ENCODE measurements around the gene ARF6.
A peak's percentile ranks its signal among the peaks of the same experiment; 100 is the strongest.
"Not testable (repeated sequence)": the region's sequence is repeated elsewhere in the genome, so short reads cannot be mapped to it uniquely, and the experiment has no call there.

ARF6 gene

GRCh38 chr14:49892636-49893308 is at the start of gene ARF6:
Gene ARF6, plus strand, starts transcription at chr14:49893082. Its CDS starts 655 bp downstream, at chr14:49893737.
- peak; percentile 68 to 75 for ATAC-seq

DNA sequence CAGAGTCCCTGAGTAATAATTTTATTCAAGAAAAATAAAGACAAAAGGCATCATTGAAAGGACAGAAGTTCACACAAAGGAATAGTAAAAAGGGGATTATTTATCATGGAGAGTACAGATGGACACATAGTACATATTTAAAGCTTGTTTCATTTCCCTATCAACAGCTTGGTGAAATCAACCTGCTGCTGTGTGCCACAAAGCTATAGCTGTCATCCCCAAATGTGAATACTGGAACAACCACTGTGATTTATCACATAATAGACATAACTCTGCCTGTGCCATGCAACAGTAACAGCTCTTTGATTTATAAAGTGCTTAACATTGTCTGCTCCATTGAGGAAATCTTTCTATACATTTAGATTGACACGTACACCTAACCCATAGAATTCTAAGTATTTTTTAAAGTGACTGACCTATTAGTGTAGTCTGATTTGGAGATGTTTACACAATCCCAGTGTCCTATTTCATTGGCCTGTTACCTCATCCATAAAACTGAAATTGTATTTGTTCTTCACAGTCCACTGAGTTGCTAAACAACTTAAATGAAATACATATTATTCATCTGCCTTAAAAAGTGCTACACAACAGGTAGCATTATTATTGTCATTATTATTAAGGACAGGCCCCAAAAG is 43.6 kb upstream of the ARF6 start:
- no peak for ATAC-seq

DNA sequence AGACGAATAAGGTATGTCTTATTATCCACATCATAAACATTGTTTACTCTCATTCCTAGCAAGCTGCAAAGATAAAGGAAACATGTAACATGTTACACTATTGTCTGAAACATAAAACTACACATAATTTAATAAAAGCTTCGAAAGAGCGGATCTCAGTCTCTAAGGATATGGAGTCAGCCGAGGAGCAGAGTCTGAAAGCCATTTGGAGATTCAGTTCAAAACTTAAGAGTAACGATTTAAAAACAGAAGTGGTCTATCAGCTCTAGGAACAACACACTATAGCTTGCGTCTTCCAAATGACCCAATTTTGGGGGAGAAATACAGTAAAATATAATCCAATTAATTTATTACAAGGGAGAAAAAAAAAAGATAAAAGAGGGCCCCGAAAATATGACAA is 41.1 kb upstream of the ARF6 start:
- ATAC-seq = no peak

GRCh38 chr14:49852301-49853157 is 40.4 kb upstream of the ARF6 start, which contains the start of gene NEMF:
Gene NEMF, minus strand, starts transcription at chr14:49852788. Its CDS starts 35 bp downstream, at chr14:49852753.
- ATAC-seq = peak; percentile 83 to 85

DNA sequence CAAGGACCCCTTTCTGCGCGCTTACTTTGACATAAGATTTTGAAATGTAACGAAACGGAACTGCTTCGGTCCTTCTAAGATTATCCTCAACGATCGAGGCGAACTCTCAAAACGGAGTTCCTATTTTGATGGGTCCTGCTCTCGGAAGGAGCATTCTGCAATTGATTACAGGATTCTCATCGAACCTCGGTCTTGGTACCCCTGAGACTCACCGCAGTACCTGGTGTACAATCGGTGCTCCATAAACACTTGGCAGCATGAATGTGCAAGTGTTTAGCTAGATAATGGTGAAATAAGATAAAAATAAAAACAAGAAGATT is 39.8 kb upstream of the ARF6 start:
- no peak for ATAC-seq

DNA sequence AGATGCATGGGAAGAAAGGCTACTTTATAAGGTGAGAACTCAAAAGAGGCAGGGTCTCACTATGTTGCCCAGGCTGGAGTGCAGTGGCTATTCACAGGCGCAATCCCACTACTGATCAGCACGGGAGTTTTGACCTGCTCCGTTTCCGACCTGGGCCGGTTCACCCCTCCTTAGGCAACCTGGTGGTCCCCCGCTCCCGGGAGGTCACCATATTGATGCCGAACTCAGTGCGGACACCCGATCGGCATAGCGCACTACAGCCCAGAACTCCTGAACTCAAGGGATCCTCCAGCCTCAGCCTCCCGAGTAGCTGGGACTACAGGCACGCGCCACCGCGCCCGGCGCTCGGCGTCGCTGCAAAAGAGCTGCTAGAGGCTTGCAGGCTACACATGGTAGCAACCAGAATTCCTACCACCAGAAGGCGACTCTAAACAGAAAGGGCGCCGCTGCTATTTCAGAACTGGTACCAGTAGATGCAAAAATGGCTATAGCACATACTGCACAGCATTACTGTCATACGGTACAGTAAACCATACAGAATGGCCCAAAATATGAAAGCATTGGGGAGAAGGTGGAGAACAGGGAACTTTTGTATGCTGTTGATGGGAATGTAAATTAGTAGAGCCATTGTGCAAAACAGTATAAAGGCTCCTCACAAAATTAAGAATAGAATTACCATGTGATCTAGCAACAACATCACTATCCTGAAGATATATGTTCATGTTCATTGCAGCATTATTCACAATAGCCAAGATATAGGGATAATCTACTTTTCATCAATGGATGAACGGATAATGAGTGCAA is 39.1 kb upstream of the ARF6 start:
- ATAC-seq = peak; percentile 64 to 67

- ATAC-seq = no peak
These were observed 35.4 kb upstream of the ARF6 start for GRCh38 chr14:49857427-49858003.

GRCh38 chr14:49858383-49858782 is 34.5 kb upstream of the ARF6 start:
- ATAC-seq = no peak

GRCh38 chr14:49860988-49861698 is 31.7 kb upstream of the ARF6 start:
- peak; percentile 2 to 6 for ATAC-seq

DNA sequence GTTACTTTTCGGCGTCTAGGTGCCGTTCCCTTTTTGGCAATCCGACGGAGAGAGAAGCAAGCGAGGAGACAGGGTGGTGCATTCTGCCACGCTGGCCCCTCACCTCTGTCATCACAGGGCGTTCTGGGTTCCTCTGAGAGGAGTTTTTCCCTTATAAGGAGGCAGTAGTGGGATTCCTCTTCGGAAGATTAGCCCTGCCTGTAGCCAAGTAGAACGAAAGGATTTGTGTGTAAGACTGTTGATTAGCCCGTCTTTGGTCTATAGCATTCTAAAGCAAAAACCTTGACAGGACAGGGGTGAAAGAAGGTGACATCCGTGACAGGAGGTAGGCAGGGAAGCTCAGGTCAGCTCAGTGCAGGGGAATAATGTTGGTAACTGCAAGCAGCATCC is 31.2 kb upstream of the ARF6 start:
- no peak for ATAC-seq

- peak; percentile 43 to 53 for ATAC-seq
These were observed 30.7 kb upstream of the ARF6 start for GRCh38 chr14:49862089-49862673.

- no peak for ATAC-seq
These were observed 29.2 kb upstream of the ARF6 start for GRCh38 chr14:49863487-49864281.

GRCh38 chr14:49865431-49865859 is 27.4 kb upstream of the ARF6 start:
- no peak for ATAC-seq

DNA sequence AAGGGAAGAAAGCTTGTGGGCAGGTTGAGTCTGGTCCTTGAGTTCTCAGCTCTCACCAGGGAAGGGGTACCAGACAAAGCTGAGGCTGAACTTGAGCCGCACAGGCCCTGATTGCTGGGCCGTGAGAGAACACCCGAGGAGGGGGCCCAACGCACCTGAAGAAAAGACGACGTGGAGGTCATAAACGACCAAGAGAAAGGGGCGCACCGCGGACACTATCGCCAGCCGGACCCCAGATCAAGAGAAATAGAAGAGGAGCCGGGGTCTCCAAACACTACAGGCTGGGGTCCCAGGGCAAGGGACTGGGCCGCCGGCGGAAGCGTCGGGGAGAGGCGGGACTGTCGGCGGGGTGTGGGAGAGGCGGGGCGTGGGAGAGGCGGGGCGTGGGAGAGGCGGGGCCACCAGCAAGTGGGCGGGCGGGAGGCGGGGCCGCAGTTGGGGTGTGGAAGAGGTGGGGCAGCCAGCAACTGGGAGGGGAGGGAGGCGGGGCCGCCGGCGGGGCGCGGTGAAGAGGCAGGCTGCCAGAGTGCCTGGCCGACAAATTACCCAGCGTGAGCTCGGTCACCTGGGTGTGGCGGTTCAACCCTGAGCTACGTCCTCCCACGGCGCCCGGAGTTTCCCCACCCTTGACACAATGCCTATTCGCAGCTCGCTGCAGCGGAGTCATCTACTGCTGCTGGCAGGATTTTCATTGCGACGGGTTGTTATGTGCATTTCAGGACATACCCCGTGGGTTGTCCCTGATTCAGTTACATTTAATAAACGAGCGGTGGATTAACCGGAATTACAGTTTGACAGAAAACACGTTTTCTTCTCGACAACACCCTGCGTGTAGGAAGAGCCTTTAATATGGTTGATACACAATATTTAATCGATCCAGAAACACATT is 24.8 kb upstream of the ARF6 start:
- peak; percentile 95 for ATAC-seq

DNA sequence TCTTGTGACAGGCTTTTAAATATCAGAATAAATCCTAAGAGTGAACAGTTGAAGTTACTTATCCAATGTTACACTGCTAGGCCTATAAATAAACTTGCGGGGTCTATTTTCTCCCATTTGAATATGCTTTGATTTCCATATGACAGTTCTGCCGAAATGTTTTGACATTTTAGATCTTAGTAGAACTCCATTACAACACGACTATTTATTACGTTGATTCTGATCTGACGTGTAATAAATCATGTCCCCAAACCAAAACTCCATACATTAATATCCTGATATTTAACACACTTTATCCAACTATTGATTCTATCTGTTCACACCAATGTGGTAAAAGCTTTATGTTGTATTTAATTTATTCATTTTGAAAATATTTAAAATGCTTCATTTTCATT is 24.2 kb upstream of the ARF6 start:
- no peak for ATAC-seq

DNA sequence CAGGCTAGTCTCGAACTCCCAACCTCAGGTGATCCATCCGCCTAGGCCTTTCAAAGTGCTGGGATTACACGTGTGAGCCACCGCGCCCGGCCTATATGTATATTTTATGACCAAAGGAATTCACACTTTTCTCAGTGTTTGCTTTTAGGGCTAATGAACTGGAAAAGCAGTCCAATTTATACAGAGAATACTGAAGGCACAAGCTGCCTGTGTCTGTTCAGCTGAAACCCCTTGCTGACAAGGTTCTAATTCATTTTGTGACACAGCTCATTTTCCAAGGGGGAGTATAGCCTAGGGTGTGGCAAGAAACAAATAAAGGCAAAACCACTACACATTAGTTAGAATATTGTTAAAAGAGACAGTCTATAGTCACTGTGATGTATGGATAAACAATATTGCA is 22.0 kb upstream of the ARF6 start:
- no peak for ATAC-seq

DNA sequence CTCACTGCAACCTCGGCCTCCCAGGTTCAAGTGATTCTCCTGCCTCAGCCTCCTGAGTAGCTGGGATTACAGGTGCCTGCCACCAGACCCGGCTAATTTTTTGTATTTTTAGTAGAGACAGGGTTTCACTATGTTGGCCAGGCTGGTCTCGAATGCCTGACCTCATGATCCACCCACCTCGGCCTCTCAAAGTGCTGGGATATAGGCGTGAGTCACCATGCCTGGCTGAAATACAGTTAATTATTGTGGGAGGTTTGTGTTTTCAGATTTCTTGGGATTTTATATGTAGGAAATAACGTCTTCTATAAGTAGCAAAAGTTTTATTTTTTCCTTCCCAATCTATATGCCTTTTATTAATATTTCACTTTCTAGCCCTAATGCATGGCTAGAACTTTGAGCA is 19.3 kb upstream of the ARF6 start:
- not testable (repeated sequence) for ATAC-seq

DNA sequence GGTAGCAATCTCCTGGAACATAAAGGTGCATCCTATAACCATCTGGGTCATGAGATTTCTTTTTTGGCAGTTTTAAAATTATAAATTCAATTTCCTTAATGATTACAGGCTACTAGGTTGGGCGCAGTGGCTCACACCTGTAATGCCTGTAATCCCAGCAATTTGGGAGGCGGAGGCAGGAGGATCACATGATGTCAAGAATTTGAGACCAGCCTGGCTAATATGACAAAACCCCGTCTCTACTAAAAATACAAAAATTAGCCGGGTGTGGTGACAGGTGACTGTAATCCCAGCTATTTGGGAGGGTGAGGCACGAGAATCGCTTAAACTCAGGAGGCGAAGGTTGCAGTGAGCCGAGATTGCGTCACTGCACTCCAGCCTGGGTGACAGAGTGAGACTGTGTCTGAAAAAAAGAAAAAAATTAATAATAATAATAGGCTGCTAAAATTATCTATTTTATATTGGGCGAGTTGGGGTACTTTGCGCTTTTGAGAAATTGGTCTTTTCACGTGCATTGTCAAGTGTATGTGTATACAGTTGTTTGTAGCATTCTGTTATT is 17.2 kb upstream of the ARF6 start:
- no peak for ATAC-seq

DNA sequence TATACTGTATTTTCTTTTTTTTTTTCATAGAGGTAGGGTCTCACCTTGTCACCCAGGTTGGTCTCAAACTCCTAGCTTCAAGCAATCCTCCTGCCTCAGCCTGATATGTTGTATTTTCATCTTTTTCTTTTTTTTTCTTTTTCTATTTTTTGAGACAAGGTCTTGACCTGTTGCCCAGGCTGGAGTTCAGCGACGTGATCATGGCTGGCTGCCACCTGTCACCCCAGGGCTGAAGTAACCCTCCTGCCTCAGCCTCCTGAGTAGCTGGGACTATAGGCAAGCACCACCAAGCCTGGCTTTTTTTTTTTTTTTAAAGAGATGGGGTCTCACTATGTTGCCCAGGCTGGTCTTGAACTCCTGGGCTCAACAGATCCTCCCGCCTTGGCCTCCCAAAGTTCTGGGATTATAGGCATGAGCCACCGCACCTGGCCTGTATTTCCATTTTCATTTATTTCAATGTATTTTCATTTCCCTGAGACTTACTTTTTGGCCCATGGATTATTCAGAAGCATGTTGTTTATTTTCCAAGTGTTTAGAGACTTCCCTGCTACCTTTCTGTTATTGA is 16.2 kb upstream of the ARF6 start:
- ATAC-seq = no peak

Data from activated CD4-positive, CD25-positive, alpha-beta regulatory T cell treated with anti-CD3 and anti-CD28 coated beads, Interleukin-2, amount 50 U/mL, for 24 hours (primary cell).